ENCODE measurements around the gene GHRHR. TPM values are rescaled to one million over a fixed set of nuclear protein-coding genes. Genes with fewer than 3 reads are reported as not detected.

GHRHR gene
- polyA plus RNA-seq, 1 donor: not detected

- WGBS (ENCODE audit: insufficient coverage, low lambda C conversion rate): 80% methylated on average over 1 of the region's 6 CpGs
Observed at GRCh38 chr7:31003721-31004120, 40.0 kb downstream of the GHRHR start.

DNA sequence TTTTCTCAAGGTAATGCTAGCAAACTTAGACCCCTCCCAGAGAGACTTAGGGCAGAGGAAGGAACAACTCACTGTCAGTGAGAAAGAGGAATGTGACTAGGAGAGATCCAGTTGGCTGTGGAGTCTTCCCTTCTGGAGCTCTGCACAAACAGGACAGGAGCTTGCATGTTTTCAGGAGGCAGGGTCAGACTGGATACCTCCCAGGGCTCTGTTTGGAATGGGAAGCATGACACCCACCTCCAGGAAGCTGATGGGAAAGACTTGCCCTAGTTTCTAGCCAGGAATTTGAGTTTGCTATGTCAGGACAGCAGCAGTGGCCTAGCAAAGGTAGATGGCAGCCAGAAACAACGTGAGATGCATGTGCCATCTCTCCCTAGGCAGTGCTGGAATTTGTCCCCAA is 40.6 kb downstream of the GHRHR start:
- H3K27me3 ChIP-seq (ENCODE audit: control insufficient read depth, insufficient read depth, low read length): peaks cover 26% of the 10 kb centered on the region
- H3K4me1 ChIP-seq (ENCODE audit: control insufficient read depth, insufficient read depth, low read length): no peaks in the 10 kb centered on the region
- DNase-seq: no peak
- H3K36me3 ChIP-seq (ENCODE audit: control insufficient read depth, insufficient read depth, low read length): no peaks in the 10 kb centered on the region
- no peak overlapping the region for H3K27ac ChIP-seq (ENCODE audit: low read length)
- no peak overlapping the region for H3K4me3 ChIP-seq (ENCODE audit: low read length)
- no peaks in the 10 kb centered on the region for H3K9me3 ChIP-seq (ENCODE audit: control insufficient read depth, low read depth, low read length)
- no CpG with 5 or more reads among the region's 1 CpG for WGBS (ENCODE audit: insufficient coverage, low lambda C conversion rate)

More at GRCh38 chr7:31003721-31004120, 40.0 kb downstream of the GHRHR start:
- Histone ChIP-seq H3K4me3 (ENCODE audit: low read length) (no peak overlapping the region), H3K27me3 (ENCODE audit: control insufficient read depth, insufficient read depth, low read length) (peaks cover 26% of the 10 kb centered on the region), H3K36me3 (ENCODE audit: control insufficient read depth, insufficient read depth, low read length) (no peaks in the 10 kb centered on the region), H3K4me1 (ENCODE audit: control insufficient read depth, insufficient read depth, low read length) (no peaks in the 10 kb centered on the region), H3K27ac (ENCODE audit: low read length) (no peak overlapping the region), H3K9me3 (ENCODE audit: control insufficient read depth, low read depth, low read length) (no peaks in the 10 kb centered on the region)
- no peak for DNase-seq

DNA sequence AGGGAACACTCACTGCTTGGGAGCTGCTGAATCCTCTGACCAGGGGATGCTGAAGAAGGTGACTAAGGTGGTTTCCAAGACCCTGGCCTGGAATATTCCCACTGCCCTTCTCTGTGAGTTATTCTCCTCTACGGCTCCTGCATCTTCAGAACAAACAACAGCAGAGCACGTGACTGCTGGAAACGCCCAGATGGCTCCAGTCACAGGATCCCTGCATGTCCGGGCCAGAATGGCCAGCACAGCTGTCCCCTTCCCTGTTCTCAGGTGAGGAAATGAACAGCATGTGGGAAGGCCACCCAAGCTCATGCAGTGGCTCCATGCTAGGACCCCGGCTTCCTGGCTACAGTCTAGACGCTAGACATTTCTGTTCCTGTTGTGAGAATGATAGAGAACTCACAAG is 43.1 kb downstream of the GHRHR start:
- no CpG with 5 or more reads among the region's 6 CpGs for WGBS (ENCODE audit: insufficient coverage, low lambda C conversion rate)
- H3K4me1 ChIP-seq (ENCODE audit: control insufficient read depth, insufficient read depth, low read length): no peaks in the 10 kb centered on the region
- no peaks in the 10 kb centered on the region for H3K9me3 ChIP-seq (ENCODE audit: control insufficient read depth, low read depth, low read length)
- no peak overlapping the region for H3K4me3 ChIP-seq (ENCODE audit: low read length)
- H3K36me3 ChIP-seq (ENCODE audit: control insufficient read depth, insufficient read depth, low read length): no peaks in the 10 kb centered on the region
- H3K27me3 ChIP-seq (ENCODE audit: control insufficient read depth, insufficient read depth, low read length): peaks cover 29% of the 10 kb centered on the region
- DNase-seq: no peak
- no peak overlapping the region for H3K27ac ChIP-seq (ENCODE audit: low read length)

DNA sequence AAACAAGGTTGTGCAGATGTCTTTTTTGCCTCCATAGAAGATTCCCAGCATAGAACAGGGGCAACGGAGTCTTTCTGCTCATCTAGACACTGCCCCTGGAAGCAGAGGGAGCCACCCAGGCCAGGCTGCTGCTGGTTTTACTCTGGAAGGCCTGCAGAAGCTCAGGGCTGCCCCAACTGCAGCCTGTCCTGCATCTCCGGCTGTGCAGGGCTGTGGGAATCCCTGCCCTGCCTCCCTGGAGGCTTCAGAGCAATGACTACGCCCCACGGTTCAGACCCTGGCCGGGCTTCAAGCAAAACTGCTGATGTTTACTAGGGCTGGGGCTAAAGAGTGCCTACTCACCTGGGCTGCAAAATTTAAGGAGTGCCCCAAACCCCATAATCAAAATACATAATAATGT is 43.9 kb downstream of the GHRHR start:
- H3K4me1 ChIP-seq (ENCODE audit: control insufficient read depth, insufficient read depth, low read length): no peaks in the 10 kb centered on the region
- H3K4me3 ChIP-seq (ENCODE audit: low read length): no peak overlapping the region
- no peaks in the 10 kb centered on the region for H3K36me3 ChIP-seq (ENCODE audit: control insufficient read depth, insufficient read depth, low read length)
- no peak for DNase-seq
- H3K27me3 ChIP-seq (ENCODE audit: control insufficient read depth, insufficient read depth, low read length): peaks cover 29% of the 10 kb centered on the region
- no peaks in the 10 kb centered on the region for H3K9me3 ChIP-seq (ENCODE audit: control insufficient read depth, low read depth, low read length)
- WGBS (ENCODE audit: insufficient coverage, low lambda C conversion rate): no CpG with 5 or more reads among the region's 5 CpGs
- H3K27ac ChIP-seq (ENCODE audit: low read length): no peak overlapping the region

- no peaks in the 10 kb centered on the region for H3K4me1 ChIP-seq (ENCODE audit: control insufficient read depth, insufficient read depth, low read length)
- no peak for DNase-seq
- H3K27ac ChIP-seq (ENCODE audit: low read length): no peak overlapping the region
- peaks cover 3% of the 10 kb centered on the region for H3K27me3 ChIP-seq (ENCODE audit: control insufficient read depth, insufficient read depth, low read length)
- H3K4me3 ChIP-seq (ENCODE audit: low read length): no peak overlapping the region
- H3K36me3 ChIP-seq (ENCODE audit: control insufficient read depth, insufficient read depth, low read length): no peaks in the 10 kb centered on the region
- H3K9me3 ChIP-seq (ENCODE audit: control insufficient read depth, low read depth, low read length): no peaks in the 10 kb centered on the region
- WGBS (ENCODE audit: insufficient coverage, low lambda C conversion rate): no CpG with 5 or more reads among the region's 3 CpGs
Observed at GRCh38 chr7:31014826-31015225, 51.1 kb downstream of the GHRHR start.

DNA sequence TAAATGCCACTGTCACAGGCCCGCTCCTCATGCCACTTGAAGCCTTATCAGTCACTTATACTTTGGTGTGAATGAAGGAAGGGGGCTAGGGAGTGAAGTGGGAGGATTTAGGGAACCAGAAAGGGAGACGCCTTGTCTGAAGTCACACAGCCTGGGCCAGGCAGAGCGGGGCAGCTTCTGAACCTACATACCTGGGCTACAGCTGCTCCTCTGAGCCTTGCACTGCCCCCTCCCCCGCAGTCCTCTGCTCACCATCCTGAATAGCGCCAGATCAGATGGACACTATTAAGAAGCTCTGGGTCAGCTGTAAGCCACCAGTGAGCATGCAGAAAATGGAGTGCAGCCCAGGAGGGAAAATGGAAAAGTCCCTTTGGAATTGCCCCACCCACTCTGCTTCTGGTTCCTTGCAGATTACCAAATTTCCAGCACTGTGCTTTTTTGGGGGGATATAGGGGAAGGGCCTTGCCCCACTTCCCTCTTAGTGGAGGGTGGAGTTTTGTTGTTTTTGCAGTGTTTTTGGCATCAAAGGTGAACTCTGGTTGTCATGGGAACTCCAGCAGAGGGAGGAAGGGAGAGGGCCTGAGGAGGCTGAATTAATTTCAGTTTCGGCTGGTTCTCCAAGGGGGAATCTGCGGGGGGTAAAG is 53.4 kb downstream of the GHRHR start:
- H3K27me3 ChIP-seq (ENCODE audit: control insufficient read depth, insufficient read depth, low read length): peaks cover 2% of the 10 kb centered on the region
- no peak for DNase-seq
- H3K9me3 ChIP-seq (ENCODE audit: control insufficient read depth, low read depth, low read length): no peaks in the 10 kb centered on the region
- no CpG with 5 or more reads among the region's 7 CpGs for WGBS (ENCODE audit: insufficient coverage, low lambda C conversion rate)
- H3K36me3 ChIP-seq (ENCODE audit: control insufficient read depth, insufficient read depth, low read length): no peaks in the 10 kb centered on the region
- H3K27ac ChIP-seq (ENCODE audit: low read length): no peak overlapping the region
- H3K4me1 ChIP-seq (ENCODE audit: control insufficient read depth, insufficient read depth, low read length): no peaks in the 10 kb centered on the region
- H3K4me3 ChIP-seq (ENCODE audit: low read length): no peak overlapping the region

GRCh38 chr7:31017721-31018120 is 54.0 kb downstream of the GHRHR start:
- no peaks in the 10 kb centered on the region for H3K9me3 ChIP-seq (ENCODE audit: control insufficient read depth, low read depth, low read length)
- no peak for DNase-seq
- H3K36me3 ChIP-seq (ENCODE audit: control insufficient read depth, insufficient read depth, low read length): no peaks in the 10 kb centered on the region
- no CpG with 5 or more reads among the region's 5 CpGs for WGBS (ENCODE audit: insufficient coverage, low lambda C conversion rate)
- H3K4me1 ChIP-seq (ENCODE audit: control insufficient read depth, insufficient read depth, low read length): no peaks in the 10 kb centered on the region
- H3K27ac ChIP-seq (ENCODE audit: low read length): no peak overlapping the region
- peaks cover 2% of the 10 kb centered on the region for H3K27me3 ChIP-seq (ENCODE audit: control insufficient read depth, insufficient read depth, low read length)
- H3K4me3 ChIP-seq (ENCODE audit: low read length): no peak overlapping the region

DNA sequence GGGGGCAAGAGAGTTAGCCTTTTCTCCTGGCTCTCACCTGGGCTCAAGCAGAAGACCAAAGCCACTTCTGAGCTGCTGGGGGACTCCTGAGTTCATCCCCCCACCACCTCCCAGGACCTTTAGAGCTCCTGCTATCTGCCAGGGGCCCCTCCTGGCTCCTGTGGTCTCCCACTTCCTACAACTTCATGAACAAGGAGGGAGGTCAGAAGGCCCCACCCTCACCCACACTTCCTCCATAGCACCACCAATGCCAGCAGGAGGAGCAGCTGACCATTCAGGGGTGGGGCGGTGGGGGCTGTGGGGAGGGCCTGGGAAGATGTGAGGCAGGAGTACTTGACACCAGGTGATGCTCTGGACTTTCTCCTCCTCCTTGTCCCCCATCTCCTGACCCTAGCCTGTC is 55.8 kb downstream of the GHRHR start:
- no CpG with 5 or more reads among the region's 1 CpG for WGBS (ENCODE audit: insufficient coverage, low lambda C conversion rate)
- no peak for DNase-seq
- no peak overlapping the region for H3K4me3 ChIP-seq (ENCODE audit: low read length)

DNA sequence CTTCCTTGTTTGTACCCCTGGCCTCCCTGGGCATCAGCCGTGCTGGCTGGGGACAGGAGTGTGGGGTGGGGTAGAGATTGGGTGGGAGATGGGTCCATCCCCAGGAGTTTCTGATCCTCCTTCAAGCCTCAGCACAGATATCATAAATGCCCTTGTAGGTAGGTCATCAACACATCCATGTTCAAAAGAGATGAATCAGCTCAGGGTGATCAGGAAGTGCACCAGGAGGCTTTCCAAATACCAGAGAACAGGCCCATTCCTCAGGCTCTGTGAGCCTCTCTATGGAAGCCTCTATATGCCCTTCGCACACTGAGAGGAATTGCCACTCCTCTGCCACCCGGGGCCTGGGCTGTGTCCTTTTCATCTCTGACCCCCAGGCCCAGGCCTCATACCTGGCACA is 56.4 kb downstream of the GHRHR start:
- H3K36me3 ChIP-seq (ENCODE audit: control insufficient read depth, insufficient read depth, low read length): no peaks in the 10 kb centered on the region
- no peak overlapping the region for H3K4me3 ChIP-seq (ENCODE audit: low read length)
- no peaks in the 10 kb centered on the region for H3K4me1 ChIP-seq (ENCODE audit: control insufficient read depth, insufficient read depth, low read length)
- no peak for DNase-seq
- peaks cover under 1% of the 10 kb centered on the region for H3K27me3 ChIP-seq (ENCODE audit: control insufficient read depth, insufficient read depth, low read length)
- no CpG with 5 or more reads among the region's 3 CpGs for WGBS (ENCODE audit: insufficient coverage, low lambda C conversion rate)
- no peaks in the 10 kb centered on the region for H3K9me3 ChIP-seq (ENCODE audit: control insufficient read depth, low read depth, low read length)
- H3K27ac ChIP-seq (ENCODE audit: low read length): no peak overlapping the region

More for the DNA sequence above, 55.8 kb downstream of the GHRHR start:
- Histone ChIP-seq H3K9me3 (ENCODE audit: control insufficient read depth, low read depth, low read length) (no peaks in the 10 kb centered on the region), H3K36me3 (ENCODE audit: control insufficient read depth, insufficient read depth, low read length) (no peaks in the 10 kb centered on the region), H3K27me3 (ENCODE audit: control insufficient read depth, insufficient read depth, low read length) (peaks cover 2% of the 10 kb centered on the region), H3K27ac (ENCODE audit: low read length) (no peak overlapping the region), H3K4me1 (ENCODE audit: control insufficient read depth, insufficient read depth, low read length) (no peaks in the 10 kb centered on the region)

GRCh38 chr7:31020652-31021051 is 56.9 kb downstream of the GHRHR start:
- H3K36me3 ChIP-seq (ENCODE audit: control insufficient read depth, insufficient read depth, low read length): no peaks in the 10 kb centered on the region
- no peak overlapping the region for H3K27ac ChIP-seq (ENCODE audit: low read length)
- no peaks in the 10 kb centered on the region for H3K4me1 ChIP-seq (ENCODE audit: control insufficient read depth, insufficient read depth, low read length)
- no peak overlapping the region for H3K4me3 ChIP-seq (ENCODE audit: low read length)
- H3K27me3 ChIP-seq (ENCODE audit: control insufficient read depth, insufficient read depth, low read length): no peaks in the 10 kb centered on the region
- no CpG with 5 or more reads among the region's 3 CpGs for WGBS (ENCODE audit: insufficient coverage, low lambda C conversion rate)
- H3K9me3 ChIP-seq (ENCODE audit: control insufficient read depth, low read depth, low read length): no peaks in the 10 kb centered on the region
- DNase-seq: no peak

DNA sequence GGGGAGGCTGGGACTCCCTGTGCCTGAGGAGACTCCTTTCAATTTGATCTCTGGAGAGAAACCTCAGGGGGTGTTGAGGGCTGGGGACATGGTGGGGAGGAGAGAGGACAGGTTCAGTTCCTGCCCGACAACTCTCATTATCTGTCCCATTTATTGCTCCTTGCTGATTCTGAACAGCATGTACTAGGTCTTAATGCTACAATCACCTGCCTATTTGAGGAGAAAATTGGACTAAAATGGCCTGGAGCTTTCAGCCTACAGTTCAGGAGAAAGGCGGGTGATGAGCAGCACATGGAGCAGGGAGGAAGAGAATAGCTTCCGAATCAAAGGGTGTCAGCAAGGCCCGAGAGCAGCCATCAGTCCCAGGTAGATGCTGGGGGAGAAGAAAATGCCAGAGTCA is 58.4 kb downstream of the GHRHR start:
- Histone ChIP-seq H3K27me3 (ENCODE audit: control insufficient read depth, insufficient read depth, low read length) (peaks cover 4% of the 10 kb centered on the region), H3K9me3 (ENCODE audit: control insufficient read depth, low read depth, low read length) (no peaks in the 10 kb centered on the region), H3K27ac (ENCODE audit: low read length) (no peak overlapping the region), H3K36me3 (ENCODE audit: control insufficient read depth, insufficient read depth, low read length) (no peaks in the 10 kb centered on the region), H3K4me3 (ENCODE audit: low read length) (no peak overlapping the region), H3K4me1 (ENCODE audit: control insufficient read depth, insufficient read depth, low read length) (peaks cover 4% of the 10 kb centered on the region)
- no peak for DNase-seq
- WGBS (ENCODE audit: insufficient coverage, low lambda C conversion rate): no CpG with 5 or more reads among the region's 4 CpGs

Measured in large intestine (tissue), 3 donors.